GM23338 (cell line): ENCODE data around the gene EIF4E. TPM values are rescaled to one million over a fixed set of nuclear protein-coding genes. Genes with fewer than 3 reads are reported as not detected.

Source experiments
- ATAC-seq: fragments of 200-7000 bp; cut with Tn5 transposase; 3 replicates; pipeline ENCODE4 v1.9.1; 2020
- DNase-seq: peaks from one replicate; pipeline ENCODE4 v3.0.0-alpha.2; 2015; ENCODE audit warnings: low spot score
- H2AFZ ChIP-seq: fragments of 200-600 bp; sonication (generic); 2 replicates; pipeline ENCODE4 v1.8.0; 2016; ENCODE audit warnings: antibody characterized with exemption, mild to moderate bottlenecking, moderate library complexity
- H3F3A ChIP-seq: fragments of 200-600 bp; sonication (generic); replicated peaks from 2 replicates; pipeline ENCODE4 v1.8.0; 2017; ENCODE audit warnings: antibody characterized with exemption, mixed run types, low read depth
- H3K27ac ChIP-seq: fragments of 200-600 bp; sonication (generic); 2 replicates; pipeline ENCODE4 v1.6.1; 2016; ENCODE audit warnings: low read depth
- H3K27me3 ChIP-seq: fragments of 200-600 bp; sonication (generic); 2 replicates; pipeline ENCODE4 v1.8.0; 2016; ENCODE audit warnings: mild to moderate bottlenecking, mixed run types, moderate library complexity; ENCODE audit not compliant: insufficient read depth
- H3K36me3 ChIP-seq: fragments of 200-600 bp; sonication (generic); 2 replicates; pipeline ENCODE4 v1.8.0; 2016; ENCODE audit warnings: mild to moderate bottlenecking; ENCODE audit not compliant: insufficient read depth
- H3K4me1 ChIP-seq: fragments of 200-600 bp; sonication (generic); 2 replicates; pipeline ENCODE4 v1.8.0; 2016; ENCODE audit warnings: mild to moderate bottlenecking, moderate library complexity; ENCODE audit not compliant: insufficient read depth
- H3K4me2 ChIP-seq: fragments of 200-600 bp; sonication (generic); 2 replicates; pipeline ENCODE4 v1.7.1; 2017; ENCODE audit warnings: mixed run types
- H3K4me3 ChIP-seq: fragments of 200-600 bp; sonication (generic); 2 replicates; pipeline ENCODE4 v1.6.1; 2016; ENCODE audit warnings: mixed run types
- H3K79me2 ChIP-seq: fragments of 200-600 bp; sonication (generic); replicated peaks from 2 replicates; pipeline ENCODE4 v1.8.0; 2017; ENCODE audit warnings: mild to moderate bottlenecking; ENCODE audit not compliant: insufficient read depth
- H3K9me2 ChIP-seq: fragments of 200-600 bp; sonication (generic); 2 replicates; pipeline ENCODE4 v1.8.0; 2017; ENCODE audit not compliant: insufficient read depth
- H4K20me1 ChIP-seq: fragments of 200-600 bp; sonication (generic); replicated peaks from 2 replicates; pipeline ENCODE4 v1.8.0; 2017; ENCODE audit warnings: mild to moderate bottlenecking; ENCODE audit not compliant: insufficient read depth
- H3K27ac Mint-ChIP-seq: 2 replicates; pipeline ENCODE4 v1.8.0; 2020; ENCODE audit warnings: inconsistent platforms, mild to moderate bottlenecking, moderate library complexity, mixed read lengths
- H3K27me3 Mint-ChIP-seq: 3 replicates; pipeline ENCODE4 v1.8.0; 2022; ENCODE audit warnings: low read depth, mild to moderate bottlenecking, moderate library complexity, mixed read lengths, inconsistent platforms; ENCODE audit not compliant: insufficient read depth, poor library complexity
- H3K36me3 Mint-ChIP-seq: 3 replicates; pipeline ENCODE4 v1.8.0; 2021; ENCODE audit warnings: low read depth, mild to moderate bottlenecking, inconsistent platforms, moderate library complexity, mixed read lengths
- H3K4me1 Mint-ChIP-seq: 3 replicates; pipeline ENCODE4 v1.8.0; 2020; ENCODE audit warnings: mild to moderate bottlenecking, inconsistent platforms, mixed read lengths
- H3K4me3 Mint-ChIP-seq: 3 replicates; pipeline ENCODE4 v1.8.0; 2021; ENCODE audit warnings: moderate library complexity, mild to moderate bottlenecking, inconsistent platforms, mixed read lengths
- H3K9me3 Mint-ChIP-seq: 3 replicates; pipeline ENCODE4 v1.8.0; 2020; ENCODE audit warnings: moderate library complexity, mild to moderate bottlenecking, inconsistent platforms, mixed read lengths
- ETS1 ChIP-seq: IDR thresholded peaks from 2 replicates; pipeline ENCODE4 v1.6.1; 2016; ENCODE audit warnings: antibody characterized with exemption
- EZH2 ChIP-seq: fragments of 200-600 bp; sonication (generic); IDR thresholded peaks from one replicate; pipeline ENCODE4 v1.8.0; 2017; ENCODE audit warnings: antibody characterized with exemption, mild to moderate bottlenecking, low read depth; ENCODE audit not compliant: unreplicated experiment
- EZH2phosphoT487 ChIP-seq: fragments of 200-600 bp; sonication (generic); IDR thresholded peaks from one replicate; pipeline ENCODE4 v1.8.1; 2018; ENCODE audit warnings: antibody characterized with exemption; ENCODE audit not compliant: unreplicated experiment
- JUNB ChIP-seq: IDR thresholded peaks from one replicate; pipeline ENCODE4 v1.6.1; 2016; ENCODE audit warnings: antibody characterized with exemption; ENCODE audit not compliant: unreplicated experiment
- NANOG ChIP-seq: IDR thresholded peaks from 2 replicates; pipeline ENCODE4 v1.6.1; 2016; ENCODE audit warnings: antibody characterized with exemption, borderline replicate concordance
- REST ChIP-seq: IDR thresholded peaks from one replicate; pipeline ENCODE4 v1.6.1; 2018; ENCODE audit warnings: antibody characterized with exemption; ENCODE audit not compliant: unreplicated experiment
- STAT1 ChIP-seq: IDR thresholded peaks from one replicate; pipeline ENCODE4 v1.6.1; 2016; ENCODE audit warnings: antibody characterized with exemption; ENCODE audit not compliant: unreplicated experiment
- ZNF114 ChIP-seq: fragments of 250-450 bp; sonication (Bioruptor Pico); IDR thresholded peaks from 2 replicates; pipeline ENCODE4 v1.5.0; 2020; ENCODE audit warnings: mild to moderate bottlenecking, moderate library complexity
- ZNF462 ChIP-seq: fragments of 250-450 bp; sonication (Bioruptor Pico); IDR thresholded peaks from 2 replicates; pipeline ENCODE4 v1.5.0; 2020; ENCODE audit warnings: mild to moderate bottlenecking, moderate library complexity
- polyA plus RNA-seq: library from polyadenylated mRNA; unstranded; fragments of >200 nt; fragmentation: Nextera tagmentation; extraction: Ambion mirVana; gene quantifications from 2 replicates; pipeline ENCODE4 v1.2.1, GENCODE V29; 2016
- total RNA-seq: library from RNA; depleted of rRNA; stranded (reverse); fragments of >200 nt; shearing (Covaris generic); gene quantifications from 2 replicates; pipeline ENCODE4 v1.2.3, GENCODE V29; 2014

The EIF4E gene
- total and polyA plus RNA-seq, 2 experiments from 2014 or later: 113 to 351 TPM

GRCh38 chr4:98919996-98920395, 8.9 kb downstream of the EIF4E start:
- peaks cover 52% of the 10 kb centered on the region for H3K36me3 Mint-ChIP-seq
- ATAC-seq: no peak

More at GRCh38 chr4:98919996-98920395, 8.9 kb downstream of the EIF4E start:
- Histone ChIP-seq H3K4me1 (no peaks in the 10 kb centered on the region), H3K79me2 (peaks cover 100% of the 10 kb centered on the region), H3K27ac (no peak overlapping the region), H3K9me2 (no peaks in the 10 kb centered on the region), H3K4me2 (no peak overlapping the region), H3K27me3 (no peaks in the 10 kb centered on the region), H2AFZ (no peak overlapping the region), H3K36me3 (no peaks in the 10 kb centered on the region; the same call in 1 of the 2 replicates), H4K20me1 (peaks cover 79% of the 10 kb centered on the region), H3F3A (no peaks in the 10 kb centered on the region), H3K4me3 (no peak overlapping the region)
- TF ChIP-seq STAT1: no peak
- TF ChIP-seq ZNF462 (CRISPR knock-in tag): no peak
- no peak for TF ChIP-seq REST
- no peak for TF ChIP-seq ZNF114 (CRISPR knock-in tag)
- TF ChIP-seq EZH2: no peak
- no peak for TF ChIP-seq NANOG
- no peak for TF ChIP-seq EZH2phosphoT487
- TF ChIP-seq ETS1: no peak
- no peak for TF ChIP-seq JUNB
- Mint-ChIP-seq H3K27ac (no peak overlapping the region), H3K4me1 (peaks cover 13% of the 10 kb centered on the region), H3K4me3 (no peak overlapping the region), H3K27me3 (no peaks in the 10 kb centered on the region), H3K9me3 (no peaks in the 10 kb centered on the region)
- DNase-seq: no peak
